HEK293 (cell line): ENCODE data around the gene ATP10A.

ENCODE experiments used
- CTCF ChIA-PET: fragments of 350-600 bp; formaldehyde crosslinking; extraction: SDS; loops from one replicate; lab custom pipeline; 2021; ENCODE audit warnings: antibody characterized with exemption; lab: Yijun Ruan, JAX
- POLR2A ChIA-PET: fragments of 300-600 bp; formaldehyde crosslinking; extraction: SDS; loops from one replicate; lab custom pipeline; 2020; ENCODE audit warnings: antibody characterized with exemption, inconsistent platforms; lab: Yijun Ruan, JAX
- H3K27ac ChIP-seq: fragments of 200-500 bp; sonication (Bioruptor generic); 2 replicates; pipeline ENCODE4 v1.5.1; 2014; ENCODE audit warnings: low read depth, low read length, control low read depth, inconsistent platforms; ENCODE audit errors: extremely low read depth
- H3K36me3 ChIP-seq, 2 experiments: fragments of 200-500 bp in 1 of 2; sonication (Bioruptor generic) in 1 of 2; 1 replicate in 1 of 2; 2 replicates in 1 of 2; pipeline ENCODE4 v1.5.1; 2014 to 2017; ENCODE audit warnings: inconsistent platforms in 2 of 2, low read length in 2 of 2; ENCODE audit not compliant: control insufficient read depth in 2 of 2, insufficient read depth in 1 of 2
- H3K4me1 ChIP-seq: fragments of 200-500 bp; sonication (Bioruptor generic); 2 replicates; pipeline ENCODE4 v1.5.1; 2014; ENCODE audit warnings: mild to moderate bottlenecking, low read length, inconsistent platforms; ENCODE audit not compliant: control insufficient read depth, insufficient read depth
- H3K4me3 ChIP-seq: 2 replicates; pipeline ENCODE4 v1.5.1; 2011; ENCODE audit warnings: low read depth, mild to moderate bottlenecking, control low read depth, low read length, moderate library complexity
- H3K9me3 ChIP-seq: fragments of 200-500 bp; sonication (Bioruptor generic); 2 replicates; pipeline ENCODE4 v1.5.1; 2014; ENCODE audit warnings: low read depth, low read length, inconsistent platforms; ENCODE audit not compliant: control insufficient read depth, insufficient read depth
- HOXA7 ChIP-seq: sonication (generic); formaldehyde crosslinking; IDR thresholded peaks from 2 replicates; pipeline ENCODE4 v1.8.1; 2022; ENCODE audit warnings: missing genetic modification reagents, borderline replicate concordance
- KLF1 ChIP-seq: fragments of 450-650 bp; formaldehyde crosslinking; IDR thresholded peaks from 2 replicates; pipeline ENCODE4 v1.5.1; 2016; ENCODE audit warnings: missing biosample characterization, missing genetic modification characterization
- MYNN ChIP-seq: fragments of 450-650 bp; formaldehyde crosslinking; IDR thresholded peaks from 2 replicates; pipeline ENCODE4 v1.5.1; 2016; ENCODE audit warnings: missing biosample characterization, missing genetic modification characterization, borderline replicate concordance
- MZF1 ChIP-seq: fragments of 450-650 bp; formaldehyde crosslinking; IDR thresholded peaks from 2 replicates; pipeline ENCODE4 v1.5.1; 2017; ENCODE audit warnings: missing biosample characterization, missing genetic modification characterization, borderline replicate concordance
- PBX3 ChIP-seq: sonication (generic); formaldehyde crosslinking; IDR thresholded peaks from 2 replicates; pipeline ENCODE4 v1.8.1; 2022; ENCODE audit warnings: mild to moderate bottlenecking, moderate library complexity, missing genetic modification reagents
- SP3 ChIP-seq: fragments of 450-650 bp; formaldehyde crosslinking; IDR thresholded peaks from 2 replicates; pipeline ENCODE4 v1.5.1; 2016; ENCODE audit warnings: missing biosample characterization, missing genetic modification characterization
- WT1 ChIP-seq: fragments of 450-650 bp; formaldehyde crosslinking; IDR thresholded peaks from 2 replicates; pipeline ENCODE4 v1.5.1; 2016; ENCODE audit warnings: missing biosample characterization, missing genetic modification characterization
- ZBTB26 ChIP-seq: fragments of 450-650 bp; formaldehyde crosslinking; optimal IDR thresholded peaks from 2 replicates; pipeline ENCODE3; 2016; ENCODE audit warnings: missing biosample characterization, mild to moderate bottlenecking, missing genetic modification characterization
- ZEB2 ChIP-seq: fragments of 450-650 bp; formaldehyde crosslinking; IDR thresholded peaks from 2 replicates; pipeline ENCODE4 v1.5.1; 2016; ENCODE audit warnings: missing biosample characterization, missing genetic modification characterization
- ZFP69B ChIP-seq: fragments of 450-650 bp; formaldehyde crosslinking; IDR thresholded peaks from 2 replicates; pipeline ENCODE4 v1.5.1; 2016; ENCODE audit warnings: missing biosample characterization, missing genetic modification characterization
- ZNF223 ChIP-seq: fragments of 450-650 bp; formaldehyde crosslinking; IDR thresholded peaks from 2 replicates; pipeline ENCODE4 v1.5.1; 2016; ENCODE audit warnings: missing biosample characterization, missing genetic modification characterization
- ZNF350 ChIP-seq: fragments of 450-650 bp; formaldehyde crosslinking; IDR thresholded peaks from 2 replicates; pipeline ENCODE4 v1.5.0; 2017; ENCODE audit warnings: missing biosample characterization, mild to moderate bottlenecking, missing genetic modification characterization
- ZNF513 ChIP-seq: fragments of 450-650 bp; IDR thresholded peaks from 2 replicates; pipeline ENCODE4 v1.5.1; 2018; ENCODE audit warnings: missing biosample characterization, missing genetic modification characterization
- ZNF558 ChIP-seq: fragments of 450-650 bp; formaldehyde crosslinking; IDR thresholded peaks from 2 replicates; pipeline ENCODE4 v1.5.1; 2016; ENCODE audit warnings: missing biosample characterization, missing genetic modification characterization
- ZNF560 ChIP-seq: fragments of 450-650 bp; formaldehyde crosslinking; IDR thresholded peaks from 2 replicates; pipeline ENCODE4 v1.5.1; 2017; ENCODE audit warnings: missing biosample characterization, missing genetic modification characterization, borderline replicate concordance
- ZNF623 ChIP-seq: fragments of 450-650 bp; formaldehyde crosslinking; IDR thresholded peaks from 2 replicates; pipeline ENCODE4 v1.5.1; 2016; ENCODE audit warnings: missing biosample characterization, missing genetic modification characterization
- TF ChIP-seq, protein P1 (sequence below): fragments of 450-650 bp; IDR thresholded peaks from 2 replicates; pipeline ENCODE4 v1.5.1; 2018; ENCODE audit warnings: missing biosample characterization, mild to moderate bottlenecking, missing genetic modification characterization
- TF ChIP-seq, protein P2 (sequence below): fragments of 450-650 bp; formaldehyde crosslinking; IDR thresholded peaks from 2 replicates; pipeline ENCODE4 v1.5.1; 2017; ENCODE audit warnings: missing biosample characterization, missing genetic modification characterization
- TF ChIP-seq, protein P3 (sequence below): fragments of 450-650 bp; formaldehyde crosslinking; IDR thresholded peaks from 2 replicates; pipeline ENCODE4 v1.5.1; 2016; ENCODE audit warnings: missing biosample characterization, missing genetic modification characterization

Gene ATP10A

DNA sequence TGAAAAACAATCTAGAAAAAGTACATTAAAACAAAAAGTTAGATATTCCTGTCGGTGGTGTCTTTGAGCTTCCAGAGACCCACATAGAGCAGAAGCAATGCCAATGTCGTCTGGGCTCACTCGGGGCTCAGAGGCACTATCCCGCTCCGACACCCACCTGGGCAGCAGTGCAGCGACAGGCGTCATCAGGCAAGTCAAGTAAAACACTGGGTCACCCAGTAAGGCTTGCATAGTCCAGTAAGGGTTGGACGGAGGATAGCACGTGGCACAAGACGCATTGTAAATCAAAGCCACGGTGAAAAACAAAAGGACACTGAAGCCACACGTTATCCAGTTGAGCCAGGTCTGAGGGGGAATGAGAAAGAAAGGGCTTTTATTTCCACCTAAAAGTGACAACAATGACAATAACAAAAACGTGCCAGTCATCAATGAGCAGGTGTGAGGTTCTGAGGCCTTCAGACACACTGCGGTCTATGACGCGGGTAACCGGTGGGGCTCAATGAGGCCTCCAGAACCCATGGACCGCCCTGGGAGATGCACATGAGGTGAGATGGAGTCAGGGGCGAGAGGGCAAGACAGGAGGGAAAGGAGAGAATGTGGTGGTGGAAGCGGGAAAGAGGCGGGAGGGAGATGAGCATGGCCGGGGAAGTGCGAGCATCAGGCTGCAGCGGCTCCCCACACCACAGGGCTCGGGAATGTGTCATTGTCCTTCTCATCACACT, 183.0 kb downstream of the ATP10A start:
- TF ChIP-seq ZNF223 (tag by site-specific recombination) (no peak), ZNF350 (tag by site-specific recombination) (no peak), ZBTB26 (tag by site-specific recombination) (no peak), ZNF558 (tag by site-specific recombination) (no peak), PBX3 (no peak)
- H3K36me3 ChIP-seq, result no peaks in the 10 kb centered on the region
- no peaks in the 10 kb centered on the region for H3K9me3 ChIP-seq
- POLR2A ChIA-PET, result no interaction called here
- CTCF ChIA-PET, result interaction anchor here (0.6 to 0.7 kb wide), 2 partner anchors 36 to 252 kb away, joined by 3 read pairs; no protein-coding TSS in a partner anchor
- H3K4me3 ChIP-seq, result no peak overlapping the region
- H3K4me1 ChIP-seq, result no peaks in the 10 kb centered on the region; the same call in 1 of the 2 replicates
- no peak overlapping the region for H3K27ac ChIP-seq

DNA sequence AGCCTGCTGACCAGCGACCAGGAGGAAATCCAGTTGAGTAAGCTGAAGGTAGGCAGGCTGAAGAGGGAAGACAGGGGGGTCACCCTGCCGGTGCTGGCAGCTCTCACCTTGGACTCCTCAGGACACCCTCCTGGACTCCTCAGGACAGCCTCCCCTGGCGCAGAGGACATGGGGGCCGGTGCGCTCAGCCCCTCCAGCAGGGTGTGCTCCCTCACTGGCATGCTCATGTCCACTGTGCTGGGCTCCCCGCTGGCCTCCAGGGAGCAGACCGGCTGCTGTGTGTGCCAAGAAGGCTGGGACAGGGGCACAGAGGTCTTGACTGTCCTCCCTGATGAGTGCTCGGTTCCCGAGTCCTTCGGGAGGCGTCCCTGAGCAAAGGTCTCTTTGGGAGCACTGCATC, 183.6 kb downstream of the ATP10A start:
- ChIA-PET POLR2A (no interaction called here), CTCF (no interaction called here)
- Histone ChIP-seq H3K9me3 (no peaks in the 10 kb centered on the region), H3K4me1 (no peaks in the 10 kb centered on the region), H3K36me3 (no peaks in the 10 kb centered on the region), H3K27ac (no peak overlapping the region), H3K4me3 (no peak overlapping the region)
- TF ChIP-seq ZFP69B (tag by site-specific recombination) (no peak), ZNF560 (tag by site-specific recombination) (no peak), ZNF623 (tag by site-specific recombination) (no peak), WT1 (tag by site-specific recombination) (no peak), MYNN (no peak), ZEB2 (tag by site-specific recombination) (no peak), SP3 (tag by site-specific recombination) (no peak), ZNF513 (tag by site-specific recombination) (no peak), MZF1 (tag by site-specific recombination) (no peak), KLF1 (tag by site-specific recombination) (no peak), HOXA7 (CRISPR knock-in tag) (no peak)
- TF ChIP-seq, protein P1, sequence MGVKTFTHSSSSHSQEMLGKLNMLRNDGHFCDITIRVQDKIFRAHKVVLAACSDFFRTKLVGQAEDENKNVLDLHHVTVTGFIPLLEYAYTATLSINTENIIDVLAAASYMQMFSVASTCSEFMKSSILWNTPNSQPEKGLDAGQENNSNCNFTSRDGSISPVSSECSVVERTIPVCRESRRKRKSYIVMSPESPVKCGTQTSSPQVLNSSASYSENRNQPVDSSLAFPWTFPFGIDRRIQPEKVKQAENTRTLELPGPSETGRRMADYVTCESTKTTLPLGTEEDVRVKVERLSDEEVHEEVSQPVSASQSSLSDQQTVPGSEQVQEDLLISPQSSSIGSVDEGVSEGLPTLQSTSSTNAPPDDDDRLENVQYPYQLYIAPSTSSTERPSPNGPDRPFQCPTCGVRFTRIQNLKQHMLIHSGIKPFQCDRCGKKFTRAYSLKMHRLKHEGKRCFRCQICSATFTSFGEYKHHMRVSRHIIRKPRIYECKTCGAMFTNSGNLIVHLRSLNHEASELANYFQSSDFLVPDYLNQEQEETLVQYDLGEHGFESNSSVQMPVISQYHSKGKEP, result no peak
- TF ChIP-seq, protein P2, sequence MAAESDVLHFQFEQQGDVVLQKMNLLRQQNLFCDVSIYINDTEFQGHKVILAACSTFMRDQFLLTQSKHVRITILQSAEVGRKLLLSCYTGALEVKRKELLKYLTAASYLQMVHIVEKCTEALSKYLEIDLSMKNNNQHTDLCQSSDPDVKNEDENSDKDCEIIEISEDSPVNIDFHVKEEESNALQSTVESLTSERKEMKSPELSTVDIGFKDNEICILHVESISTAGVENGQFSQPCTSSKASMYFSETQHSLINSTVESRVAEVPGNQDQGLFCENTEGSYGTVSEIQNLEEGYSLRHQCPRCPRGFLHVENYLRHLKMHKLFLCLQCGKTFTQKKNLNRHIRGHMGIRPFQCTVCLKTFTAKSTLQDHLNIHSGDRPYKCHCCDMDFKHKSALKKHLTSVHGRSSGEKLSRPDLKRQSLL (tag by site-specific recombination), result no peak
- TF ChIP-seq, protein P3, sequence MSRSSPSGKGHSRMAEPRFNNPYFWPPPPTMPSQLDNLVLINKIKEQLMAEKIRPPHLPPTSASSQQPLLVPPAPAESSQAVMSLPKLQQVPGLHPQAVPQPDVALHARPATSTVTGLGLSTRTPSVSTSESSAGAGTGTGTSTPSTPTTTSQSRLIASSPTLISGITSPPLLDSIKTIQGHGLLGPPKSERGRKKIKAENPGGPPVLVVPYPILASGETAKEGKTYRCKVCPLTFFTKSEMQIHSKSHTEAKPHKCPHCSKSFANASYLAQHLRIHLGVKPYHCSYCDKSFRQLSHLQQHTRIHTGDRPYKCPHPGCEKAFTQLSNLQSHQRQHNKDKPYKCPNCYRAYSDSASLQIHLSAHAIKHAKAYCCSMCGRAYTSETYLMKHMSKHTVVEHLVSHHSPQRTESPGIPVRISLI (tag by site-specific recombination), result no peak
- TF ChIP-seq, all 188 proteins: peak for 0
